PC-3 (cell line): ENCODE results near the gene CLDN12. TPM values are rescaled to one million over a fixed set of nuclear protein-coding genes. Genes with fewer than 3 reads are reported as not detected.

ENCODE experiments used
- ATAC-seq: fragments of 200-7000 bp; cut with Tn5 transposase; 2 replicates; pipeline ENCODE4 v1.9.1; 2020; ENCODE audit warnings: mild to moderate bottlenecking, moderate library complexity
- BruUV-seq: library from RNA; stranded (reverse); fragments of 400-500 nt; replicated peaks from 2 replicates; lab custom pipeline; 2021; lab: Mats Ljungman, UMichigan
- CTCF ChIA-PET: fragments of 300-600 bp; sonication (Branson Sonifier 250); formaldehyde crosslinking; loops from one replicate; lab custom pipeline; 2022; ENCODE audit warnings: antibody characterized with exemption; lab: Charles Lee
- POLR2A ChIA-PET: fragments of 300-600 bp; sonication (Branson Sonifier 250); formaldehyde crosslinking; loops from one replicate; lab custom pipeline; 2022; ENCODE audit warnings: antibody characterized with exemption; ENCODE audit not compliant: unreplicated experiment; lab: Charles Lee
- DNase-seq: peaks from one replicate; pipeline ENCODE4 v3.0.0-alpha.2; 2015
- H2AFZ ChIP-seq: fragments of 300-600 bp; sonication (generic); 2 replicates; pipeline ENCODE4 v1.6.0; 2016; ENCODE audit warnings: antibody characterized with exemption, low read length
- H3F3A ChIP-seq: fragments of 300-600 bp; sonication (generic); one replicate; pipeline ENCODE4 v1.6.0; 2017; ENCODE audit warnings: antibody characterized with exemption, low read length, control low read depth, mild to moderate bottlenecking; ENCODE audit not compliant: unreplicated experiment
- H3K27ac ChIP-seq: fragments of 300-600 bp; sonication (generic); 2 replicates; pipeline ENCODE4 v1.5.1; 2016; ENCODE audit warnings: mild to moderate bottlenecking, low read length
- H3K27me3 ChIP-seq: fragments of 300-600 bp; sonication (generic); 2 replicates; pipeline ENCODE4 v1.6.1; 2016; ENCODE audit warnings: low read length, mixed read lengths
- H3K36me3 ChIP-seq: fragments of 300-600 bp; sonication (generic); 2 replicates; pipeline ENCODE4 v1.6.1; 2016; ENCODE audit warnings: low read depth, mixed run types, low read length, mixed read lengths
- H3K4me1 ChIP-seq: fragments of 300-600 bp; sonication (generic); 2 replicates; pipeline ENCODE4 v1.5.1; 2016; ENCODE audit warnings: low read length; ENCODE audit not compliant: insufficient read depth
- H3K4me2 ChIP-seq: fragments of 300-600 bp; sonication (generic); 2 replicates; pipeline ENCODE4 v1.6.0; 2016; ENCODE audit warnings: low read length
- H3K4me3 ChIP-seq: fragments of 300-600 bp; sonication (generic); 2 replicates; pipeline ENCODE4 v1.5.1; 2016; ENCODE audit warnings: mild to moderate bottlenecking, low read length, mixed read lengths
- H3K79me2 ChIP-seq: fragments of 300-600 bp; sonication (generic); 2 replicates; pipeline ENCODE4 v1.6.1; 2017; ENCODE audit warnings: low read length, mixed read lengths
- H3K9ac ChIP-seq: fragments of 300-600 bp; sonication (generic); 2 replicates; pipeline ENCODE4 v1.6.0; 2016; ENCODE audit warnings: mild to moderate bottlenecking, low read length
- H3K9me2 ChIP-seq: fragments of 300-600 bp; sonication (generic); replicated peaks from 2 replicates; pipeline ENCODE4 v1.6.1; 2016; ENCODE audit warnings: mixed run types, low read length, mixed read lengths
- H3K9me3 ChIP-seq: fragments of 300-600 bp; sonication (generic); 2 replicates; pipeline ENCODE4 v1.6.1; 2016; ENCODE audit warnings: low read length, mixed read lengths
- H4K20me1 ChIP-seq: fragments of 300-600 bp; sonication (generic); 2 replicates; pipeline ENCODE4 v1.6.1; 2016; ENCODE audit warnings: low read length, mixed read lengths
- EZH2 ChIP-seq: fragments of 300-600 bp; sonication (generic); IDR thresholded peaks from one replicate; pipeline ENCODE4 v1.6.1; 2017; ENCODE audit warnings: antibody characterized with exemption, mild to moderate bottlenecking, low read length; ENCODE audit not compliant: unreplicated experiment
- EZH2phosphoT487 ChIP-seq: fragments of 300-600 bp; sonication (generic); IDR thresholded peaks from 2 replicates; pipeline ENCODE4 v1.6.1; 2018; ENCODE audit warnings: mild to moderate bottlenecking, antibody characterized with exemption, low read length, borderline replicate concordance
- intact Hi-C: fragments of 100-400 bp; cut with micrococcal nuclease; formaldehyde crosslinking; loops from 2 replicates; pipeline ENCODE4 v1.9.0; 2023
- total RNA-seq: library from RNA; depleted of rRNA; stranded (reverse); fragments of >200 nt; gene quantifications from 2 replicates; pipeline ENCODE4 v1.2.3, GENCODE V29; 2014
- TF ChIP-seq, protein P1 (sequence below): fragments of 300-600 bp; sonication (generic); conservative IDR thresholded peaks from 2 replicates; pipeline ENCODE4 v1.5.1; 2017; ENCODE audit warnings: antibody characterized with exemption, low read depth, mild to moderate bottlenecking, low read length

The CLDN12 gene
- total RNA-seq, 1 experiment from 2014 or later = 14.7 TPM

DNA sequence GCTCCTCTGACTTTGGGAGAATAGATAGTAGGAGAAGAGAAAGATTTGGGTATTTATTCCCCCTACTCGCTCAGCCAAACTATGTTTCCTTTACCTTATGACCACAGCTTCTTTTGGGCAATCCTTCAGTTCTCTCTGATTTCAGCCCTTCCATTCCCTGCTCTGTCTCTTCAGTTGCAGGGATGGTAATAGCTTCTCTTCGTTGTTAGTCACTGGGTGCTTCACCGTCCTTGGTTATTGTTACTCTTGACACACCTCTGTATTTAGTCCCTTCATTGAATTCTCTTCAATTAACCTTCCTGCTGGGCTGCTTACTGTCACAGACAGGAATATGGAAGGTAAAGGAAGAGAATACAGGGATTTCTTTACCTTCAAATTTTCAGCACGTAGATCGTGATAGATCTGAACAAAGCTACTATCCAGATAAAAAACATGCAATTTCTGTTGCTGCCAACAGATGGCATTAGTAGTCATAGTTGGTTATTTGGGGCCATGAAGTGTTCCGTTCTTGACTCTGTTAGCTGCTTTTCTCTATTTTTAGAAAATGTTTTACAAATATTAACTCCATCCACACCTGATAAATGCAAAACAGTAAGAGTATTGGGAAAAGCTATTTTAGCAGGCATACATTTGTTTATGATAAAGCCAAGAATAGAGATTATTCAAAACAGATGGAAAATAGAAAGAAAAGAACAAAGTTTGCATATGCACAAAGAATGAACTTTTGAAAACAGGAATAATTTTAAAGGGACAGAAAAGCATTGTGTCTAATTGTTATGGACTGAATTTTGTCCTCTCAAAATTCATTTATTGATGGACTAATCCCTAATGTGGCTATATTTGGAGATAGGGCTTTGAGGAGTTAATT lies 52.1 kb downstream of the CLDN12 start:
- Histone ChIP-seq H3K27ac (no peak overlapping the region), H3K79me2 (no peaks in the 10 kb centered on the region), H3K4me3 (peak overlapping the region; percentile 52; the same call in 1 of the 2 replicates), H3K9me3 (no peaks in the 10 kb centered on the region), H4K20me1 (no peaks in the 10 kb centered on the region), H3K4me1 (no peaks in the 10 kb centered on the region), H3K36me3 (no peaks in the 10 kb centered on the region), H3F3A (no peaks in the 10 kb centered on the region), H3K9ac (no peak overlapping the region), H3K4me2 (peak overlapping the region; percentile 74), H2AFZ (peak overlapping the region; percentile 73), H3K9me2 (no peaks in the 10 kb centered on the region), H3K27me3 (no peaks in the 10 kb centered on the region)
- no TSS peak for BruUV-seq
- DNase-seq (peak; percentile 67), ATAC-seq (peak; percentile 93)
- intact Hi-C loops = loop anchor here (1.0 to 10.0 kb wide), 6 partner anchors 62 to 579 kb away; partner anchors contain the start of gene CDK14
- ChIA-PET POLR2A (interaction anchor here (0.6 kb wide), 1 partner anchor 16 kb away, joined by 3 read pairs; no protein-coding TSS in a partner anchor), CTCF (interaction anchor here (0.5 to 1.3 kb wide), 14 partner anchors 11 to 1042 kb away, joined by 3 to 6 read pairs (median 4); no protein-coding TSS in a partner anchor)
- TF ChIP-seq, protein P1, sequence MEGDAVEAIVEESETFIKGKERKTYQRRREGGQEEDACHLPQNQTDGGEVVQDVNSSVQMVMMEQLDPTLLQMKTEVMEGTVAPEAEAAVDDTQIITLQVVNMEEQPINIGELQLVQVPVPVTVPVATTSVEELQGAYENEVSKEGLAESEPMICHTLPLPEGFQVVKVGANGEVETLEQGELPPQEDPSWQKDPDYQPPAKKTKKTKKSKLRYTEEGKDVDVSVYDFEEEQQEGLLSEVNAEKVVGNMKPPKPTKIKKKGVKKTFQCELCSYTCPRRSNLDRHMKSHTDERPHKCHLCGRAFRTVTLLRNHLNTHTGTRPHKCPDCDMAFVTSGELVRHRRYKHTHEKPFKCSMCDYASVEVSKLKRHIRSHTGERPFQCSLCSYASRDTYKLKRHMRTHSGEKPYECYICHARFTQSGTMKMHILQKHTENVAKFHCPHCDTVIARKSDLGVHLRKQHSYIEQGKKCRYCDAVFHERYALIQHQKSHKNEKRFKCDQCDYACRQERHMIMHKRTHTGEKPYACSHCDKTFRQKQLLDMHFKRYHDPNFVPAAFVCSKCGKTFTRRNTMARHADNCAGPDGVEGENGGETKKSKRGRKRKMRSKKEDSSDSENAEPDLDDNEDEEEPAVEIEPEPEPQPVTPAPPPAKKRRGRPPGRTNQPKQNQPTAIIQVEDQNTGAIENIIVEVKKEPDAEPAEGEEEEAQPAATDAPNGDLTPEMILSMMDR = peak; percentile 82
- TF ChIP-seq EZH2phosphoT487 (no peak), EZH2 (no peak)

DNA sequence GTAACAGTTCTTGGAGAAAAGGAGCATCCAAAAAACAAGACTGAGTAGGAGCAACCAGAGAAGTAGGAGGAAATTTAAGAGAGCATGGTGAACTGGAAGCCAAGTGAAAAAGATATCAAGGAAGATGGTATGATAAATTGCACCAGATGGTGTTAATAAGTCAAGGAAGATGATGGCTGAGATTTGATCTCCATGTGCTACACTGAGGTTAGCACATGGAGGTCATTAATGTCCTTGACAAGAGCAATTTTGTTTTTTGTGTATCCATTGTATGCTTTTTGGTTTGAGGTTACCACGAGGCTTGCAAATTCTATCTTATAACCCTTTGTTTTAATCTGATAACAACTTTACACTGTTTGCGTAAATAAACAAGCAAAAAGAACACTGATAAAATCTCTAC lies 54.8 kb downstream of the CLDN12 start:
- intact Hi-C loops = loop anchor here (5.0 to 10.0 kb wide), 3 partner anchors 59 to 287 kb away; partner anchors contain the start of gene CDK14
- POLR2A ChIA-PET = no interaction called here
- Histone ChIP-seq H3K4me3 (no peak overlapping the region), H3K9ac (no peak overlapping the region), H3K36me3 (no peaks in the 10 kb centered on the region), H3F3A (no peaks in the 10 kb centered on the region), H3K4me1 (no peaks in the 10 kb centered on the region), H3K9me2 (no peaks in the 10 kb centered on the region), H3K27ac (no peak overlapping the region), H4K20me1 (no peaks in the 10 kb centered on the region), H3K4me2 (no peak overlapping the region), H2AFZ (no peak overlapping the region), H3K79me2 (no peaks in the 10 kb centered on the region), H3K9me3 (no peaks in the 10 kb centered on the region), H3K27me3 (no peaks in the 10 kb centered on the region)
- CTCF ChIA-PET = no interaction called here
- TF ChIP-seq, protein P1 = no peak
- TF ChIP-seq EZH2 (no peak), EZH2phosphoT487 (no peak)
- DNase-seq (no peak), ATAC-seq (no peak)
- BruUV-seq = no TSS peak
